PC-9 (cell line): ENCODE results near the gene PHRF1. TPM values are rescaled to one million over a fixed set of nuclear protein-coding genes. Genes with fewer than 3 reads are reported as not detected.

Experiments used
- BruUV-seq: library from RNA; stranded (reverse); fragments of 400-500 nt; replicated peaks from 2 replicates; lab custom pipeline; 2021; lab: Mats Ljungman, UMichigan
- CTCF ChIA-PET: fragments of 300-600 bp; sonication (Branson Sonifier 250); formaldehyde crosslinking; loops from one replicate; lab custom pipeline; 2022; ENCODE audit warnings: antibody characterized with exemption; lab: Charles Lee
- POLR2A ChIA-PET: fragments of 300-600 bp; sonication (Branson Sonifier 250); formaldehyde crosslinking; loops from one replicate; lab custom pipeline; 2022; ENCODE audit warnings: antibody characterized with exemption; ENCODE audit not compliant: unreplicated experiment; lab: Charles Lee
- DNase-seq, 2 experiments: peaks; one replicate each; pipeline versions ENCODE4 v3.0.0 to v3.0.0-alpha.2; 2015 to 2022; ENCODE audit warnings: mixed read lengths in 1 of 2
- H2AFZ ChIP-seq: fragments of 200-600 bp; sonication (generic); 2 replicates; pipeline ENCODE4 v1.8.1; 2017; ENCODE audit warnings: antibody characterized with exemption
- H3F3A ChIP-seq: fragments of 200-600 bp; sonication (generic); 2 replicates; pipeline ENCODE4 v1.8.1; 2017; ENCODE audit warnings: antibody characterized with exemption, mild to moderate bottlenecking, low read depth; ENCODE audit not compliant: insufficient read depth
- H3K27ac ChIP-seq: fragments of 200-600 bp; sonication (generic); 2 replicates; pipeline ENCODE4 v1.6.1; 2016; ENCODE audit warnings: mixed run types
- H3K27me3 ChIP-seq: fragments of 200-600 bp; sonication (generic); 2 replicates; pipeline ENCODE4 v1.6.1; 2016; ENCODE audit warnings: low read depth, mixed run types; ENCODE audit not compliant: insufficient read depth
- H3K36me3 ChIP-seq: fragments of 200-600 bp; sonication (generic); 2 replicates; pipeline ENCODE4 v1.6.1; 2016; ENCODE audit warnings: low read depth, mixed run types
- H3K4me1 ChIP-seq: fragments of 200-600 bp; sonication (generic); replicated peaks from 2 replicates; pipeline ENCODE4 v1.6.1; 2016; ENCODE audit warnings: mixed run types; ENCODE audit not compliant: insufficient read depth
- H3K4me2 ChIP-seq: fragments of 200-600 bp; sonication (generic); 2 replicates; pipeline ENCODE4 v1.6.1; 2017; ENCODE audit warnings: mixed run types
- H3K4me3 ChIP-seq: fragments of 200-600 bp; sonication (generic); 2 replicates; pipeline ENCODE4 v1.6.1; 2016; ENCODE audit warnings: mixed run types
- H3K79me2 ChIP-seq: fragments of 200-600 bp; sonication (generic); 2 replicates; pipeline ENCODE4 v1.6.1; 2017; ENCODE audit warnings: low read depth, mixed run types
- H3K9me2 ChIP-seq: fragments of 200-600 bp; sonication (generic); 2 replicates; pipeline ENCODE4 v1.8.1; 2017; ENCODE audit warnings: mild to moderate bottlenecking; ENCODE audit not compliant: insufficient read depth
- H3K9me3 ChIP-seq: fragments of 200-600 bp; sonication (generic); 2 replicates; pipeline ENCODE4 v1.8.1; 2016; ENCODE audit warnings: low read depth; ENCODE audit not compliant: insufficient read depth
- H4K20me1 ChIP-seq: fragments of 200-600 bp; sonication (generic); 2 replicates; pipeline ENCODE4 v1.8.1; 2017; ENCODE audit not compliant: insufficient read depth
- EZH2 ChIP-seq: fragments of 200-600 bp; sonication (generic); IDR thresholded peaks from 2 replicates; pipeline ENCODE4 v1.8.0; 2017; ENCODE audit warnings: antibody characterized with exemption, low read depth
- intact Hi-C: fragments of 100-400 bp; cut with micrococcal nuclease; formaldehyde crosslinking; loops from one replicate; pipeline ENCODE4 v1.10.0; 2022; ENCODE audit not compliant: unreplicated experiment
- total RNA-seq: library from RNA; stranded (reverse); gene quantifications from 2 replicates; pipeline ENCODE4 v1.2.3, GENCODE V29; 2021
- TF ChIP-seq, protein P1 (sequence below): fragments of 200-600 bp; sonication (generic); conservative IDR thresholded peaks from 2 replicates; pipeline ENCODE4 v1.6.1; 2017; ENCODE audit warnings: mixed run types, antibody characterized with exemption, mild to moderate bottlenecking, moderate library complexity

Gene PHRF1
- total RNA-seq, 1 experiment from 2014 or later = 21.7 TPM

DNA sequence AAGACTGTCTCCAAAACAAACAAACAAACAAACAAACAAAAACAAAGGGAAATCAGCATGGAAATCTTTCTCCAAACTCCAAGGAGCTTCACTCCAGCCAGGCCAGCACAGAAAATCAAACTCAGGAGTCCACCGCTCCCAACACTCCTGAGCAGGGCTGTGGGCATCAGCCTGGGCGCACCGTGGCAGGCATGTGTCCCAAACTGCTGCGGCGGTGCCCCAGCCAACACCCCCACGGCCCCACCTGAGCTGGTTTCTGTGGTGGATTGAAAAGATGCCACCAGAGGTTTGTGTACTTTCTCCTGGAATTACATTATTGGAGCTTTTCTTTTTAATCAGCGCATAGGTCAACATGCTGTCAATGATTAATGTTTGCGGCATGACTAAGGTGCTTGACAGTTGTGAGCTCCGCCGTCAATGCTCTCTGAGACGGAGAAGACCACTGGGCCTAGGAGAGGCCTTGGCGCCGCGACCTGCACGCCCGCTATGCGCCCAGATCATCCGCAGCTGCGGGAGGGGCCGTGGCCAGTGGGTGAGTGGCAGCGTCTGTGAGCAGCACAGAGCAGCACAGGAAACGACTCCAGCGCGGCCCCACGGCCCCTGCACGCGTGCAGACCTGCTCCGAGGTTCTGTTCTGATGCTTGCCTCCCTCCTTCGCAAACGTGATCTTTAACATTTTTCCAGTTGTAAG lies 78.9 kb downstream of the PHRF1 start:
- H3K9me3 ChIP-seq = no peaks in the 10 kb centered on the region
- no peak for DNase-seq
- H4K20me1 ChIP-seq = no peaks in the 10 kb centered on the region
- no peaks in the 10 kb centered on the region for H3K79me2 ChIP-seq
- ChIA-PET CTCF (no interaction called here), POLR2A (no interaction called here)
- no peak overlapping the region for H3K27ac ChIP-seq
- no peak overlapping the region for H3K4me3 ChIP-seq
- no peaks in the 10 kb centered on the region for H3K4me1 ChIP-seq
- no peaks in the 10 kb centered on the region for H3K27me3 ChIP-seq
- H2AFZ ChIP-seq = no peak overlapping the region
- intact Hi-C loops = no loop called here
- no peak for TF ChIP-seq EZH2
- TF ChIP-seq, protein P1, sequence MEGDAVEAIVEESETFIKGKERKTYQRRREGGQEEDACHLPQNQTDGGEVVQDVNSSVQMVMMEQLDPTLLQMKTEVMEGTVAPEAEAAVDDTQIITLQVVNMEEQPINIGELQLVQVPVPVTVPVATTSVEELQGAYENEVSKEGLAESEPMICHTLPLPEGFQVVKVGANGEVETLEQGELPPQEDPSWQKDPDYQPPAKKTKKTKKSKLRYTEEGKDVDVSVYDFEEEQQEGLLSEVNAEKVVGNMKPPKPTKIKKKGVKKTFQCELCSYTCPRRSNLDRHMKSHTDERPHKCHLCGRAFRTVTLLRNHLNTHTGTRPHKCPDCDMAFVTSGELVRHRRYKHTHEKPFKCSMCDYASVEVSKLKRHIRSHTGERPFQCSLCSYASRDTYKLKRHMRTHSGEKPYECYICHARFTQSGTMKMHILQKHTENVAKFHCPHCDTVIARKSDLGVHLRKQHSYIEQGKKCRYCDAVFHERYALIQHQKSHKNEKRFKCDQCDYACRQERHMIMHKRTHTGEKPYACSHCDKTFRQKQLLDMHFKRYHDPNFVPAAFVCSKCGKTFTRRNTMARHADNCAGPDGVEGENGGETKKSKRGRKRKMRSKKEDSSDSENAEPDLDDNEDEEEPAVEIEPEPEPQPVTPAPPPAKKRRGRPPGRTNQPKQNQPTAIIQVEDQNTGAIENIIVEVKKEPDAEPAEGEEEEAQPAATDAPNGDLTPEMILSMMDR = no peak
- no peak overlapping the region for H3K4me2 ChIP-seq
- no peaks in the 10 kb centered on the region for H3K9me2 ChIP-seq
- H3F3A ChIP-seq = no peaks in the 10 kb centered on the region
- BruUV-seq = no TSS peak
- H3K36me3 ChIP-seq = no peaks in the 10 kb centered on the region

GRCh38 chr11:656426-656825 lies 80.2 kb downstream of the PHRF1 start:
- no peak overlapping the region for H2AFZ ChIP-seq
- no peak for DNase-seq
- intact Hi-C loops = no loop called here
- no peaks in the 10 kb centered on the region for H3K27me3 ChIP-seq
- H3K4me1 ChIP-seq = no peaks in the 10 kb centered on the region
- no peaks in the 10 kb centered on the region for H4K20me1 ChIP-seq
- H3K79me2 ChIP-seq = no peaks in the 10 kb centered on the region
- no peak overlapping the region for H3K4me2 ChIP-seq
- no peaks in the 10 kb centered on the region for H3K9me3 ChIP-seq
- H3K4me3 ChIP-seq = no peak overlapping the region
- POLR2A ChIA-PET = no interaction called here
- no peak overlapping the region for H3K27ac ChIP-seq
- TF ChIP-seq EZH2 = no peak
- TF ChIP-seq, protein P1 = no peak
- H3K9me2 ChIP-seq = no peaks in the 10 kb centered on the region
- BruUV-seq = no TSS peak
- no peaks in the 10 kb centered on the region for H3F3A ChIP-seq
- CTCF ChIA-PET = no interaction called here
- H3K36me3 ChIP-seq = no peaks in the 10 kb centered on the region

DNA sequence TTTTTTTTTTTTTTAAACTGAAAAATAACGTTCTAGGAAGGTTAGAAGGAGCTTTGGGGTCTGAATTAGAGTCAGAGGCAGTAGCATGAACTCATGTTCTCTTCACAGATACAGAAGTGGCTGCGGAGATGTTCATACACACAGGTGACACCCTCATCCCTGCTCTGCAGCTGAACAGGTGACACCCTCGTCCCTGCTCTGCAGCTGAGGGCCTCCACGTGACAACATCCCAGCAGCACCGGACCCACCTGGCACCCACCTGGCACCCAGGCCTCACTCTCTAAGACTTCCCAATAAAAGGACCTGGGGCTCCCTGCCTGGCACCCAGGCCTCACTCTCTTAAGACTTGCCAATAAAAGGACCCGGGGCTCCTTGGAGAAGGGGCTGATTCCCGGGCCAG lies 80.6 kb downstream of the PHRF1 start:
- no peaks in the 10 kb centered on the region for H3K36me3 ChIP-seq
- CTCF ChIA-PET = no interaction called here
- no peak overlapping the region for H2AFZ ChIP-seq
- DNase-seq = no peak
- no peak for TF ChIP-seq EZH2
- TF ChIP-seq, protein P1 = no peak
- no TSS peak for BruUV-seq
- intact Hi-C loops = no loop called here
- H3F3A ChIP-seq = no peaks in the 10 kb centered on the region
- no peaks in the 10 kb centered on the region for H3K9me3 ChIP-seq
- POLR2A ChIA-PET = no interaction called here
- no peaks in the 10 kb centered on the region for H3K4me1 ChIP-seq
- H3K79me2 ChIP-seq = no peaks in the 10 kb centered on the region
- no peak overlapping the region for H3K4me2 ChIP-seq
- H3K4me3 ChIP-seq = no peak overlapping the region
- H3K27ac ChIP-seq = no peak overlapping the region
- 0 out of 2 replicates have a peak, but pooled peaks cover under 1% of the 10 kb centered on the region for H4K20me1 ChIP-seq
- no peaks in the 10 kb centered on the region for H3K9me2 ChIP-seq
- H3K27me3 ChIP-seq = no peaks in the 10 kb centered on the region
